Brain microvascular endothelial cell (primary cell): ENCODE data around the gene SMC3.
"Not testable (repeated sequence)": the region's sequence is repeated elsewhere in the genome, so short reads cannot be mapped to it uniquely, and the experiment has no call there.

ENCODE experiments used
- DNase-seq: peaks from one replicate; pipeline ENCODE4 v3.0.0-alpha.2; 2020
- H3K27ac ChIP-seq: fragments of 250-450 bp; sonication (Bioruptor Pico); 2 replicates; pipeline ENCODE4 v1.5.1; 2020; ENCODE audit warnings: mild to moderate bottlenecking, moderate library complexity
- H3K27me3 ChIP-seq: fragments of 250-450 bp; sonication (Bioruptor Pico); replicated peaks from 2 replicates; pipeline ENCODE4 v1.5.1; 2020; ENCODE audit warnings: mild to moderate bottlenecking
- H3K36me3 ChIP-seq: fragments of 250-450 bp; sonication (Bioruptor Pico); replicated peaks from 2 replicates; pipeline ENCODE4 v1.5.1; 2020; ENCODE audit warnings: mild to moderate bottlenecking
- H3K4me3 ChIP-seq: 2 replicates; pipeline ENCODE4 v1.5.1; 2011; ENCODE audit warnings: low read depth, mild to moderate bottlenecking, control low read depth, low read length, moderate library complexity
- CTCF ChIP-seq: IDR thresholded peaks from 2 replicates; pipeline ENCODE4 v1.5.1; 2011; ENCODE audit warnings: low read depth, mild to moderate bottlenecking, moderate library complexity, low read length, control low read depth, inconsistent platforms; ENCODE audit errors: missing control alignments
- in situ Hi-C: cut with HindIII; loops from 2 replicates; pipeline ENCODE4 v1.10.0; 2017; ENCODE audit warnings: low sequenced_read_pairs, low pct_ligation_motif_present

The SMC3 gene

GRCh38 chr10:110610308-110610774 is 42.8 kb downstream of the SMC3 start:
- peak; percentile 91 for TF ChIP-seq CTCF
- peak; percentile 38 for DNase-seq
- in situ Hi-C loops = no loop called here

GRCh38 chr10:110610781-110611180 is 43.3 kb downstream of the SMC3 start:
- in situ Hi-C loops, DNase-seq, H3K36me3 ChIP-seq, H3K4me3 ChIP-seq, H3K27me3 ChIP-seq, H3K27ac ChIP-seq: not testable (repeated sequence)

More at GRCh38 chr10:110610308-110610774, 42.8 kb downstream of the SMC3 start:
- no peak overlapping the region for H3K27ac ChIP-seq
- H3K27me3 ChIP-seq = no peaks in the 10 kb centered on the region
- H3K36me3 ChIP-seq = no peaks in the 10 kb centered on the region
- H3K4me3 ChIP-seq = no peak overlapping the region

GRCh38 chr10:110612087-110612486 is 44.6 kb downstream of the SMC3 start:
- Histone ChIP-seq H3K27me3 (no peaks in the 10 kb centered on the region), H3K27ac (no peak overlapping the region), H3K36me3 (no peaks in the 10 kb centered on the region), H3K4me3 (no peak overlapping the region)
- in situ Hi-C loops = no loop called here
- DNase-seq = no peak
- no peak for TF ChIP-seq CTCF

GRCh38 chr10:110612629-110613028 is 45.1 kb downstream of the SMC3 start:
- in situ Hi-C loops = no loop called here

GRCh38 chr10:110613341-110613995 is 46.0 kb downstream of the SMC3 start:
- no peak for DNase-seq
- no peak overlapping the region for H3K4me3 ChIP-seq
- no peak overlapping the region for H3K27ac ChIP-seq
- in situ Hi-C loops = no loop called here
- no peaks in the 10 kb centered on the region for H3K27me3 ChIP-seq
- TF ChIP-seq CTCF = peak; percentile 3
- no peaks in the 10 kb centered on the region for H3K36me3 ChIP-seq

More at GRCh38 chr10:110612629-110613028, 45.1 kb downstream of the SMC3 start:
- no peak for DNase-seq
- H3K36me3 ChIP-seq = no peaks in the 10 kb centered on the region
- H3K27me3 ChIP-seq = no peaks in the 10 kb centered on the region
- no peak for TF ChIP-seq CTCF
- no peak overlapping the region for H3K4me3 ChIP-seq
- no peak overlapping the region for H3K27ac ChIP-seq

- Histone ChIP-seq H3K27me3 (no peaks in the 10 kb centered on the region), H3K36me3 (no peaks in the 10 kb centered on the region), H3K4me3 (no peak overlapping the region), H3K27ac (no peak overlapping the region)
- in situ Hi-C loops = no loop called here
- no peak for DNase-seq
- no peak for TF ChIP-seq CTCF
Observed at GRCh38 chr10:110613996-110614495, 46.6 kb downstream of the SMC3 start.
